BJ (cell line): ENCODE measurements around the gene LMO1. TPM values are rescaled to one million over a fixed set of nuclear protein-coding genes. Genes with fewer than 3 reads are reported as not detected.
A peak's percentile ranks its signal among the peaks of the same experiment; 100 is the strongest.

Source experiments
- CTCF ChIA-PET: fragments of 350-600 bp; formaldehyde crosslinking; extraction: SDS; loops from one replicate; lab custom pipeline; 2021; ENCODE audit warnings: antibody characterized with exemption, inconsistent platforms; lab: Yijun Ruan, JAX
- POLR2A ChIA-PET: fragments of 300-600 bp; sonication (Branson Sonifier 250); formaldehyde crosslinking; extraction: SDS; loops from one replicate; lab custom pipeline; 2021; ENCODE audit warnings: antibody characterized with exemption; lab: Charles Lee
- DNase-seq: peaks from one replicate; pipeline ENCODE4 v3.0.0-alpha.2; 2011; ENCODE audit warnings: low read depth
- H3K27me3 ChIP-seq: 2 replicates; pipeline ENCODE4 v1.6.0; 2011; ENCODE audit warnings: low read length; ENCODE audit not compliant: control insufficient read depth, insufficient read depth
- H3K36me3 ChIP-seq: 2 replicates; pipeline ENCODE4 v1.5.1; 2011; ENCODE audit warnings: low read length; ENCODE audit not compliant: control insufficient read depth, insufficient read depth
- H3K4me3 ChIP-seq: 2 replicates; pipeline ENCODE4 v1.5.1; 2011; ENCODE audit warnings: low read depth, mild to moderate bottlenecking, control low read depth, low read length
- CTCF ChIP-seq: IDR thresholded peaks from 2 replicates; pipeline ENCODE4 v1.5.1; 2011; ENCODE audit warnings: low read depth, mild to moderate bottlenecking, control low read depth, inconsistent platforms, low read length, moderate library complexity; ENCODE audit not compliant: insufficient read depth
- polyA minus RNA-seq: library from RNA; depleted of rRNA, polyadenylated mRNA; stranded (reverse); fragments of >200 nt; gene quantifications from 2 replicates; pipeline ENCODE4 v1.2.3, GENCODE V29; 2011; rRNA and poly(A)+ RNA removed
- polyA plus RNA-seq: library from polyadenylated mRNA; depleted of rRNA; stranded (reverse); fragments of >200 nt; gene quantifications from 2 replicates; pipeline ENCODE4 v1.2.3, GENCODE V29; 2011; rRNA removed

The LMO1 gene
- polyA plus RNA-seq (not detected in 2 replicates), polyA minus RNA-seq (not detected in 2 replicates)

GRCh38 chr11:8263769-8264410 is at the start of gene LMO1:
Gene LMO1, minus strand, starts transcription at chr11:8263878. Its CDS starts 516 bp downstream, at chr11:8263362.
- H3K36me3 ChIP-seq, result no peaks in the 10 kb centered on the region
- peak within 1 kb of the TSS; percentile 16 for H3K4me3 ChIP-seq
- no peak for DNase-seq
- H3K27me3 ChIP-seq, result peaks cover 63% of the 10 kb centered on the region
- peak; percentile 93 for TF ChIP-seq CTCF
- ChIA-PET POLR2A (interaction anchor here (0.6 to 0.7 kb wide), 2 partner anchors 35 to 1170 kb away, joined by 7 to 8 read pairs; no protein-coding TSS in a partner anchor), CTCF (interaction anchor here (0.6 to 4.5 kb wide), 42 partner anchors 9 to 386 kb away, joined by 3 to 49 read pairs (median 5); no protein-coding TSS in a partner anchor)

DNA sequence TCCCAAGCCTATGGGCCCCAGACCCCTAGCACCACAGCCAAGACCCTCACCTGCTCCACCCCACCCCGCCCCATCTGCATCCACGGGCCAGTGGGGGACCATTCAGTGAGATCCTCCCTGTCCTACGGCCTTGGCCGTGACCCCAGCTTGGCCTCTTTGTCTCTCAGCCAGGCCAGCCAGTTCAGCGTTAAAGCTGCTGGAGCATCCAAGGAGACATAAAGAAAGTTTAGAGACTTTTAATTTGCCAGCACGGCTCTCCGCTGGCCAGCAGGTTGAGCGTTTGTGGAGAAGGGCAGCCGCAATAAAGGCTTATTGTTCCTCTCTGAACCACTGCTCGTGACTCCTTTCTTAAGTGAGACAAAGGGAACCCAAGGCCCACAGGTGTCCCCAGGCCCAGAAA is 49.3 kb upstream of the LMO1 start:
- no peak for DNase-seq
- no peak for TF ChIP-seq CTCF
- CTCF ChIA-PET, result no interaction called here
- POLR2A ChIA-PET, result no interaction called here
- no peak overlapping the region for H3K4me3 ChIP-seq
- H3K27me3 ChIP-seq, result 0 out of 2 replicates have a peak, but pooled peaks cover 1% of the 10 kb centered on the region
- H3K36me3 ChIP-seq, result no peaks in the 10 kb centered on the region

DNA sequence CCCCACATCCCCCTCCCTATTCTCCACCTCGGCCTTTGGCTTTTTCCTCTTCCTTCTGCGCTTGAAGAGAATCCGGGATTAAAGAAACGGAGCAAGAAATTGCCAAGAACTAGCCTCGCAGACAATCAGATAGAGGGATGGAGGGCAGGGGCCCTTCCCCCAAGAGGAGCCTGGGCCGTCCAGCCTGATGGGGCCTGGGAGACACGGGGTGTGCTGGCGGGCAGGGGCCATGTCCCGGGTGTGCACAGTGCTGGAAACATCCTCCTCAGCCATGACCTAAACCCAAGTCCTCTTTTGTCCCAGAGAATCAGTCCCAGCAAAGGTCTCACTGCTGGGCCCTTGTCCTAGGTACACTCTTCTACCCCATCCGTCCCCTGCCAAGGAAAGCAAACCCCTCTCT is 47.7 kb upstream of the LMO1 start:
- 0 out of 2 replicates have a peak, but pooled peaks cover 1% of the 10 kb centered on the region for H3K27me3 ChIP-seq
- H3K4me3 ChIP-seq, result no peak overlapping the region
- no peaks in the 10 kb centered on the region for H3K36me3 ChIP-seq
- ChIA-PET CTCF (no interaction called here), POLR2A (no interaction called here)
- no peak for DNase-seq
- TF ChIP-seq CTCF, result no peak

DNA sequence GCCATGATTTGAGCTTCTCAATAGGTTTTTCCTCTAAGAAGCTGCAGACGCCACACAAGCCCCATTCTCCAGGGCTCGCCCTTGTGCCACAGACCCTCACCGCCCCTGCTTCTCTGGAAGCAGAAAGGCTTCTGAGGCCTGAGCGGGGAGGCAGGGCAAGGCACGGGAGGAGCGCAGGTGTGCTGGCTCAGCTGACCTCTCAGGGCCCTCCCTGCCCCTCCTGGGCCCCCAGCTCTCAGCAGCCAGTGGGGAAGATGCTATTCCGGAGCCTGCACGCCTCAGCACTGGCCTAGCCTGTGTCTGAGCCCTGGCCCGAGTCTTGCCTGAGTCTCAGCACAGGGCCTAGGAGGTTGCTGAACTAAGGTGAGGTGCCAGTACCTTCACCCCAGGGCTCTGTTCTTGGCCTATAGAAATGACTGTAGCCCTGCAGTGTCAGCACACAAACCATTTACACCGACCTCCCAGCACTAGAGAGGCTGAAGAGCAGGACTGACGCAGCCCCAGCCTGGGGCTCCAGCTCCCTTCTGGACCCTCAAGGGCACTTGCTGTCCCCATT is 47.1 kb upstream of the LMO1 start:
- DNase-seq, result no peak
- POLR2A ChIA-PET, result no interaction called here
- Histone ChIP-seq H3K27me3 (0 out of 2 replicates have a peak, but pooled peaks cover 1% of the 10 kb centered on the region), H3K36me3 (no peaks in the 10 kb centered on the region), H3K4me3 (no peak overlapping the region)
- CTCF ChIA-PET, result no interaction called here
- no peak for TF ChIP-seq CTCF

DNA sequence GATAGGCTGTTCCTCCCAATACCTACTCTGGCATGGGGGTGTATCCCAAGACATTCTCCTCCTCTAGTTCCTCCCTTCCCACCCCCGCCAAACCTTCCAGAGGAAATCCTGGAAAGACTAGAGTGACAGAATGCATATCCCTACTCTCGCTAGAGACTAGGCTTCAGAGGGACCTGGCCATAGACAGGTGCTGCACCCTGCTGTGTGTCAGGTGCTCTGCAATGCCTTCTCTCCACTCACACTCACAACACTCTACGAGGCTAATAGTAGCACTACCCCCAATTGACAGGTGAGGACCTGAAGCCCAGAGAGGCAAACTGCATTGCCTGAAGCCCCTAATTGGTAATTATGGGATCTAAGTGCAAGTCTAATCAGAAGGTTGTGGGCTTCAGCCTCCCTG is 46.2 kb upstream of the LMO1 start:
- TF ChIP-seq CTCF, result no peak
- Histone ChIP-seq H3K27me3 (0 out of 2 replicates have a peak, but pooled peaks cover 1% of the 10 kb centered on the region), H3K36me3 (no peaks in the 10 kb centered on the region), H3K4me3 (no peak overlapping the region)
- ChIA-PET CTCF (no interaction called here), POLR2A (no interaction called here)
- no peak for DNase-seq
